Fibroblast of upper back skin (primary cell): Measurements from ENCODE around the gene HERC3.

Experiments used
- DNase-seq: peaks from one replicate; pipeline ENCODE4 v3.0.0-alpha.2; 2013

The HERC3 gene

GRCh38 chr4:88591787-88592599, at the start of gene HERC3:
HERC3 (plus strand) TSS chr4:88592480; CDS start chr4:88605824, 13,344 bp downstream.
- peak; percentile 81 for DNase-seq

- no peak for DNase-seq
Observed at GRCh38 chr4:88549815-88550214, 42.5 kb upstream of the HERC3 start.

DNA sequence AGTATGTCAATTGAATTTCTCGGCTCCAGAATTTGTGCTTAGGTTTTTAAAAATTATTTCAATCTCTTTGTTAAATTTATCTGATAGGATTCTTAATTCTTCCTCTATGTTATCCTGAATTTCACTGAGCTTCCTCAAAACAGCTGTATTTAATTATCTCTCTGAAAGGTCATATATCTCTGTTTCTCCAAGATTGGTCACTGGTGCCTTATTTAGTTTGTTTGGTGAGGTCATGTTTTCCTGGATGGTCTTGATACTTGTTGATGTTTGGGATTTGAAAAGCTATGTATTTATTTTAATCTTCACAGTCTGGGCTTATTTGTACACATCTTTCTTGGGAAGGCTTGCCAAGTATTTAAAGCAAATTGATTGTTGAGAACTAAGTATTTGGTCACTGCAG, 24.7 kb upstream of the HERC3 start:
- peak; percentile 7 for DNase-seq

- peak; percentile 45 for DNase-seq
Observed at GRCh38 chr4:88570001-88570400, 22.3 kb upstream of the HERC3 start.

DNA sequence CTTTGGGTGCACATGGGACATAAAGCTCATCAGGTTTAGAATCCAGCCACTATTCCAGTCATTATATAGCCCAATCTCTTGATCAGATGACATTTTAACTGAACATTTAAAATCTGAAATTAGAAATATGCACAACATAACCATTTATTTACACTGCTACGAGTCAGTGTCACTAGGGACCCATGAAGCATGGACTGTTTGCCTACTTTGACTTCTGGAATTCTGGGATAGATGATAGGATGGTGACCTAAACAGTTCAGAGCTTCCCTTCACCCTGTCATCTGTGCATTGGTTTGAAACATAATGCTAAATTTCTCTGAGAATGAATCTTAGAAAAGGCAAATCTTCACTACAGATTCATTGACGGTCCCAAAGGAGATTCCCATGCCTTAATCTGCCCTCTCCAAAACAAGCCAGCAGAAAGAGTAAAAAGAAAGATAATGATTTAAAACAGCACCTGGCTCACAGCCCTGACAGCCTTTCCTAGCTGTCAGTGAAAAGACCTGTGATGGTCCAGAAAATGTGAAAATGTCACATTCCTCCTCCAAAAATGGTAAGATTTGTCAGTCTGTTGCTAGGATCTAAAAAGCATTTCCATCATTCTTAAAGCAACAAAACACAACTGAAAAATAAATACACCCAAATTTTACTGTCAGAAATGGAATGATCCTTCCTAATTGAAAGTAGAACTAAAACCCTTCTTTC, 18.9 kb upstream of the HERC3 start:
- peak; percentile 22 for DNase-seq

DNA sequence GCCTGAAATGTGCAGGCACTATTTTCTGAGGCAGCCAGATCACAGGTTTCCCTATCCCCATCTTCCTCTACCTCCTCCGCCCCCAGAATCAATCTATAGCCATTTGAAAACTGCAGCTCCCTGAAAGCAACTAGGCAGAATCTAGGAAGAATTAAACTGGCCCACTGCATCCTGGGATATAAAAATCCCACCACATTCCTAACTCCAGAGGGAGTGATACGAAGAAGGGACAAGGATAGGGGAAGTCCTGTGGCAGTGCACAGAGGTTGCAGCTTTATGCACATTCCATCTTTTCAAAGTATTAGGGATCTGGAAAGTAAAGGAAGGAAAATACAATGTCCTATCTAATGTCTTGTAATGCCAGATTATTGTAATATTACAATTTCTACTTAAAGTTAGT, 18.3 kb upstream of the HERC3 start:
- DNase-seq = peak; percentile 51

DNA sequence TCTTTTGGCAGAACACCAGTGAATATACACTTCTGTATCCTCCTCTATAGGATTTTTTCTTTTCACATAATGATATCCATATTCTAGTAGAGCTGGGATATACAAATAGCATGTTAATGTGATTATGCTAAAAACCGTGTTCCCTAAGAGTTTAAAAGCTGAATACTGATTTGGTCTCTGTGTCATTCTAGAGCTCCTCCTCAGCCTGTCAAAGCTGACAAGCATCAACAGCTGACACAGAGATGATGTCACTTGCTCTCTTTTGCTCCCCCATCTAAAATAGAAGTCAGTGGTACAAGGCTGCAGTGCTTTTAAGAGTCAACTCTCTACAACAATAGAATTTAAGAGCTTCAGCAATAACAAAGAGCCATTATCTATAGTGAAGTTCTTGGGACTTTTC, 17.1 kb upstream of the HERC3 start:
- no peak for DNase-seq

DNA sequence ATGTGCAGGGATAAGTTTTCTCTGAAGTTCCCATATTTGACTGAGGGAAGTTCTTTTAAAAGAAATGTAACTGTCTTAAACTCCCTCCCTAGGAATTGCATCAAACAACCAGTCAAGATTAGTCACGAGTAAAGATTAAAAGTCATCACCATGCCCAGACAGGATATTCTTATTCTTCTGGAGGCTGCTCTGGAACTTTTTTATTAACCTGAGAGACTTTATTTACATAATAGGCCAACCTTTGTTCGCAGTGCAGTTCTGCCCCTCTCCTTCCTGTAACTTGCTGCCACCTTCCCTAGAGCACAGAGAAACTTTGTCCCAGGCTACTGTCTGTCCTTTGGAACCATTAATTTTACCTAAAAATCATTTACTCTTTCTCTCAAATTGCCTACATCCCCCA, 9.8 kb upstream of the HERC3 start:
- DNase-seq = no peak

DNA sequence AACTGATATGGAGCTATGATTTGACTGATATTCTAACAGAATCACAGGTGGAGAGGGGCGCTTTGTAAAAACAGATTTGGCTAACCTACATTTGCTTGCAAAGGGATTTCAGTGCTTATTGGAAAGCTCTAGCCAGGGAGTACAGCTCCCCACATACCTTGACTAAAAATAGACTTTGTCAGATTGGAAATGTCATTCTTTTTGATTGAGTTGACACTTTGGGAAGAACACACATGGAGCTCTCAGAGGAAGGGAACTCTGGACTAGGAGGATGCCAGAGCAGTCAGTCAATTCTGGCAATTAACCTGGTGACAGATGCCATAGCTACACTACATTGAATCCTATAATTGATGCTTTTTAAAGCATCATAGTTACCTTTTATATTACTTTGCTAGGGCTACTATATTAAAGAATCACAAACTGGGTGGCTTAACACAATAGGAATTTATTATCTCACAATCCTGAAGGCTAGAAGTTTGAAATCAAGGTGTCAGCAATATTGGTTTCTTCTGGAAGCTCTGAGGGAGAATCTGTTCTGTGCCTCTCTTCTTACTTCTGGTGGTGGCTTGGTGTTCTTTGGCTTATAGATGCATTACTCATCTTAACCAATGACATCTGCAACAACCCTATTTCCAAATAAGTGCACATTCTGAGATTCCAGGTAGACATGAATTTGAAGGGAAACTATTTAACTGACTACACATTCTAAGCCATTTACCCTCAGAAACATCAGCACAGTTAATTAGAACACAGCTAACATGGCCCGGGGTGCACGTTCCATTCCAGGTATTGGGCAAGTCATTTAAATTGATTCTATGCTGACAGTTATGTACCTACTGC, 8.4 kb upstream of the HERC3 start:
- no peak for DNase-seq

- DNase-seq = no peak
Observed at GRCh38 chr4:88584471-88584900, 7.8 kb upstream of the HERC3 start.

DNA sequence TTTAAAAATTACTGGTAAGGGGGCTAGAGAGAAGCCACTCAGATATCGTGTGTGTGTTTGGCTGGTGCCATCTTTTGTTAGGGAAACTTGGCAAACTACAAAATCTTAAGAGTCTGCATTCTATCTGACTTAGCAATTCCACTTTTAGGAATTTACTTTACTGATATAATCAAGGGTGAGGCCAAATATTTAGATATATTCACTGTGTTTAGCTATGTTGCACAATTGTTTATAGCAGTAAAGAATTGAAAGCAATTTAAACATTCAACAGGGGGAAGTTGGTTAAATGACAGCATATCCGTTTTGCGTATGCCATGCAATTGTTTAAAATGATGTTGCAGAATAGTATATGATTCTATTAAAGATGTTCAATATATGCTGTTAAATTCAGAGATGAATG, 6.4 kb upstream of the HERC3 start:
- no peak for DNase-seq

GRCh38 chr4:88587306-88587705, 5.0 kb upstream of the HERC3 start:
- DNase-seq = no peak

DNA sequence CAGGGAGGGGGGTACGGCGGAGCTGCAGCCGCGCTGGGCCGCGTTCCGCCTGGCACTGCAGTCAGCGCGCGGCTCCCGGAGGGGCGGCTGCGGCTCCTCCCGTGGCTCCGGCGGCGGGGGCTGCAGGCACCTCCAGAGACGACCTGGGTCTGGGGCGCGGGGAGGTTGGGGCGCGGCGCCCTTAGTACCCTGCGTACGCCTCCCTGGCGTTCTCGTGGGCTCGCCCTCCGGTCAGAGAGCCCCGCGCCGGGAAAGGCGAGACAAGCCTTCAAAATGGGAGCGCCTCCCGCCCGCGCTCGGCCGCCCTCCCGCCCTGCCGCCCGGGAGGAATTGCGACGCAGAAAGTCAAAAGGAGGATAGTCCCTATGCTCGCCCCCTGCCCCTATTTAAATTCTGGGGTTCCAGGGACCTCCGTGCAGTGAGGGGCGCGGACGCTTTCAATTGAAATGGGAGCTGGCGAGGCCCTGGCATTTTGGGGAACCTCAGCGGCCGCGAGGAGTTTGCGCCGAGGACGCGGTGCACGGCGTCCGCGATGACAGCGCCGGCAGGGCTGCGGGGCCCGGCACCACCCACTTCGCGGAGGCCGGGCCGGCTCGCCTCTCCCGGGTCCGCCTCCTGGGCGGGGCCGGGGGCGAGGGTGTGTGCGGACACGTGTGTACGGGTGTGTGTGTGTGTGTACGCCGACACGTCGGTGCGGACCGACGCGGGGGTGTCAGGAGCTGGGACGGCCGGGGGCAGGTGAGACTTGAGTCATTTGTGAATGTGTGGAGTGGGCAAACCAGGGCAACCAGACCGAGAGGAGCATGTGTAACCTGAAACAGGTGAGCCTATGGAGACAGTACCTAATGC, 544 bp downstream of the HERC3 start:
- peak; percentile 65 for DNase-seq

DNA sequence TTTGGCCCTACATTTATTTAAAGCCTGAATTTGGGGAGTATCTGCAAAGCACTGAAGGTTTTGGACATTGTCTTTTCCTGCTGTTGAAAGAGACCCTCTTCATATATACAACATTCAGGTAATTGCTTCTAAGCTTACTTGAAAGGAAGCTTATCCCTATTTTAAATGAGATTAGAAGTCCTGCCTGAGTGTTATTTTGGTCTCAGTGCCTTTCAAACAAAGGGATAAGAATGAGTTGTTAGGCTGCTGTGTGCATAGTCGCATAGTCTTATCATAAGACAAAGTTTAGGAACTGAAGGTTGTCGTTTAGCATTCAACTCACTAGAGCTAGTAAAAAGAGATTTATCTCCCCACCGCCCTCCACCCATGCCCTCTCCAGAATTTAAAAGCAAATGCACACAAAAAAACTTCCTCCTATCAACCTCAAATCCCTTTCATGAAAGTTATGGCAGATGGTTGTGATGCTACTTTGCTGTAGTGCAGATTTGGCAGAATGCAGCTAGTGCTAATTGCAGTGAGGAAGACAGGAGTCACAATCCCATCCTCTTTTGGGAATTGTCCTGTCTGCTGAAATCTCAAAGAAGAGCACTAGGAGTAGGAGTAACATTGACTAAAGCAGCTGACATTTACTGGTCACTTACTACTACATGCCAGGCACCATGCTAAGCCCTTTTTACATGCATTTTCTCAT, 5.8 kb downstream of the HERC3 start:
- DNase-seq = no peak

GRCh38 chr4:88599298-88599697, 7.0 kb downstream of the HERC3 start:
- peak; percentile 26 for DNase-seq

DNA sequence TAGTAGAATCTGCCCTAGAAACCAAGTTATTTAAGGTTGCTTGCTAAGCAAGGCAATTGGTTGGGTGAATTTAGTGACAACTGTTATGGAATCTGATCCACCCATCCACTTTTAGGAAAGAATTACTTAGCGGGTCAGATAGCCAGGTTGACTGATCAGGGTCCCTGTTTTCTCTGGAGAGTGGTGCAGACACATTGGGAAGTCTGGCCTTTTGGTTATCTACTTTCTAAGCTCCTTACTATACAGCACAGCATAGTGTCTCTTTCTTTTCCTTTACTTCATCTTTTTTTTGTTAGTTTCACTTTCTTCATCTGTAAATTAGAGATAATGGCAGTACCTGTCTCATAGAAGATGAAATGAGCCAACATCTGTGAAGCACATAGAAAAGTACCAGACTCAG, 7.4 kb downstream of the HERC3 start:
- no peak for DNase-seq

- peak; percentile 88 for DNase-seq
Observed at GRCh38 chr4:88600176-88600838, 8.0 kb downstream of the HERC3 start.

GRCh38 chr4:88604978-88605678, 12.8 kb downstream of the HERC3 start:
- no peak for DNase-seq

DNA sequence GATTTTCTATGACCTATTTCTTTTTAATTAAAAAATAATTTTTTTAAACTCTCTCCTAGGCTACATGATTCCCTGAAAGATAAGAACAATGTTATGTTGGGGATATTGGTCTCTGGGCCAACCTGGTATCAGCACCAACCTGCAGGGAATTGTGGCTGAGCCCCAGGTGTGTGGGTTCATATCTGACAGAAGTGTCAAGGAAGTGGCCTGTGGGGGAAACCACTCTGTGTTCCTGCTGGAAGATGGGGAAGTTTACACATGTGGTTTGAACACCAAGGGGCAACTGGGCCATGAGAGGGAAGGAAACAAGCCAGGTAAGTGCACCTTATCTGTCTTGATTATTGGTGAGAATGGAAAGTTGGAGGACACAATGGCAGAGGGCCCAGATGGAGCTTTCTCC, 13.5 kb downstream of the HERC3 start:
- DNase-seq = no peak

DNA sequence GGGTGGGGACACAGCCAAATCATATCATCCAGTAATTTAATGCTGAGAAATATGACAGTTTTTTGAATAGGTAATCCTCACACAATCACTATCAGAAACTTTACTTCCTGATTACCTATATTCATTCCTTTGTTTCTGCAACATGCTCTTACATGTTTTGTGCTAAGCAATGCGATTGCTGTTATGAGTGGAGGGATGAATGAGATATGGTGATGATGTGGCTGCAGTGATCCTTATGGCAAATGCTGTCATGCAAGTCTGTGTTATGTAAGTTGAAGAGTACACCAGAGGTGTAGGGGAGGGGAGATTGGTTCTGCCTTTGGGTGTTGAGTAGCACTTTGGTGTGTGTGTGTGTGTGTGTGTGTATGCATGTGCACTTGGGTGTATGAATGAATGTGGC, 14.6 kb downstream of the HERC3 start:
- no peak for DNase-seq

DNA sequence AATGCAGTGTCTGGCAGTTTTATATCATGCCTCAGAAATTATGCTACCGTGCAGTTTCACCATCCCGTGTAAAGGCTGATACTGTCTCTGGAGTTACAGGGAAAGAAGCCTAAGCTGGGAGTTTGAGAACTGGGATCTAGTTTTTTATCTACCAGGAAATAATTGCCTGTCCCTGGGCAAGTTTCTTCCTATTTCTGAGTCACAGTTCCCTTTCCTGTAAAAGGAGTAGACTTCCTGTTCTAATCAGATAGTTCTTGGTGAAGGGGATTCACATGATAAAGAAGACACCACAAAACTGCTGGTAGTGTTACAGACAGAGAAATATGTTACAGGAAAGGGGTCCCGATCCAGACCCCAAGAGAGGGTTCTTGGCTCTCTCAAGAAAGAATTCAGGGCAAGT, 17.1 kb downstream of the HERC3 start:
- no peak for DNase-seq
